Right atrium auricular region (tissue), 2 donors: ENCODE data around the gene CDH8. TPM values are rescaled to one million over a fixed set of nuclear protein-coding genes. Genes with fewer than 3 reads are reported as not detected.

ENCODE experiments used
- DNase-seq: peaks from one replicate; pipeline ENCODE4 v3.0.0-alpha.2; 2019; ENCODE audit warnings: low spot score
- H3K27ac ChIP-seq, 2 donors: fragments of 200-600 bp; sonication (generic); 1 replicate in 1 of 2; 2 replicates in 1 of 2; pipeline ENCODE4 v1.5.1; 2016 to 2019
- H3K27me3 ChIP-seq, 2 donors: fragments of 200-600 bp; sonication (generic); one replicate each; pipeline versions ENCODE4 v1.5.1 to v1.6.0; 2017 to 2019
- H3K36me3 ChIP-seq: fragments of 200-600 bp; sonication (generic); one replicate; pipeline ENCODE4 v1.5.1; 2016
- H3K4me1 ChIP-seq, 2 donors: fragments of 200-600 bp; sonication (generic); one replicate each; pipeline versions ENCODE4 v1.5.1 to v1.6.0; 2017 to 2019
- H3K4me3 ChIP-seq, 2 donors: fragments of 200-600 bp; sonication (generic); 1 replicate in 1 of 2; 2 replicates in 1 of 2; pipeline ENCODE4 v1.5.1; 2017 to 2019; ENCODE audit warnings: mild to moderate bottlenecking in 1 of 2, moderate library complexity in 1 of 2
- H3K9me3 ChIP-seq, 2 donors: fragments of 200-600 bp; sonication (generic); one replicate each; pipeline ENCODE4 v1.5.1; 2019
- CTCF ChIP-seq, 2 donors: fragments of 200-600 bp; sonication (generic); IDR thresholded peaks; one replicate each; pipeline ENCODE4 v1.5.1; 2019; ENCODE audit warnings: antibody characterized with exemption in 2 of 2
- total RNA-seq, 2 donors: library from RNA; depleted of rRNA; stranded (reverse); fragments of >200 nt; gene quantifications; one replicate each; pipeline ENCODE4 v1.1.0, GENCODE V29; 2016

The CDH8 gene
- total RNA-seq, 2 donors from 2014 or later, result not detected

GRCh38 chr16:61891460-61891859 lies 144.8 kb downstream of the CDH8 start:
- H3K36me3 ChIP-seq, result no peaks in the 10 kb centered on the region
- H3K27me3 ChIP-seq, result no peaks in the 10 kb centered on the region
- H3K4me3 ChIP-seq, result no peak overlapping the region
- no peaks in the 10 kb centered on the region for H3K4me1 ChIP-seq
- no peaks in the 10 kb centered on the region for H3K9me3 ChIP-seq
- no peak overlapping the region for H3K27ac ChIP-seq
- TF ChIP-seq CTCF (IDR thresholded peaks at IDR 0.05), result no peak
- DNase-seq, result no peak

DNA sequence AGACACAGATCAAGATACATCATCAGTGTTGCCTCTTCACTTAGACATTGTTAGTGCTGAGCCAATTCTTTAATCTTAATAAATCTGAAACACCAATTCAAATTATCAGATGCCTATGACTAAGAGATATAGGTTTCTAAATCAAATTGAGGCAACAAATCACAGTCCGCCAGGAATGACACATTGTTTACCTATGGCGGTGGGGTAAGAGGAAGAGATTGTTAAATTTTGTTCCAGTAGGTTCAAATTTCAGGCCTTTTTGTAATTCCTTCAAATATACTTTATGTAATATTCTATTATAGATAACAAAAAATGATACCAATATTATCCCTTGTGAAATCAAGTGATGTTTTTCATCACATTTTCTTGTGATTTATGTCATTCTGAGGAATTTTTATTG lies 145.9 kb downstream of the CDH8 start:
- Histone ChIP-seq H3K9me3 (no peaks in the 10 kb centered on the region), H3K27ac (no peak overlapping the region), H3K36me3 (no peaks in the 10 kb centered on the region), H3K4me1 (no peaks in the 10 kb centered on the region), H3K4me3 (no peak overlapping the region), H3K27me3 (no peaks in the 10 kb centered on the region)
- no peak for DNase-seq
- no peak for TF ChIP-seq CTCF (IDR thresholded peaks at IDR 0.05)

DNA sequence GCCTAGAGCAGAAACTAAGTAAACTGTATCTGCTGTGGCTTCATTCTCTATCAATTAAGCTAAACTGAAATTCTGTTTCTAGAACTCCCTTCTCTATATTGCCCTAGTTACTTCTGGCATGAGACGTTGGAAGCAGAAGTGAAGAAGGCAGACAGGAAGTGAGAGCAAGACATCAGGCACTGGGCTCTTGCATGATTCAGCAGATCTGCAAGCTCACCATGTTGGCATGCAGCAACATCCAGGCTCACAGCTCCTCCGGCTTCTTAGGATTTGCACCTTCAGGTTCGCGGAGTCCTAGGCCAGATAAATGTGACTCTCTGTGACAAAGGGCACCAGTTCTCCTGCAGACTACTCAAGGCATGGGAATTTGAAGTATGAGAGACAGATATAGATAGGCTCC lies 148.3 kb downstream of the CDH8 start:
- Histone ChIP-seq H3K4me3 (no peak overlapping the region), H3K27ac (no peak overlapping the region), H3K36me3 (no peaks in the 10 kb centered on the region), H3K4me1 (no peaks in the 10 kb centered on the region), H3K27me3 (no peaks in the 10 kb centered on the region), H3K9me3 (no peaks in the 10 kb centered on the region)
- no peak for TF ChIP-seq CTCF (IDR thresholded peaks at IDR 0.05)
- no peak for DNase-seq

DNA sequence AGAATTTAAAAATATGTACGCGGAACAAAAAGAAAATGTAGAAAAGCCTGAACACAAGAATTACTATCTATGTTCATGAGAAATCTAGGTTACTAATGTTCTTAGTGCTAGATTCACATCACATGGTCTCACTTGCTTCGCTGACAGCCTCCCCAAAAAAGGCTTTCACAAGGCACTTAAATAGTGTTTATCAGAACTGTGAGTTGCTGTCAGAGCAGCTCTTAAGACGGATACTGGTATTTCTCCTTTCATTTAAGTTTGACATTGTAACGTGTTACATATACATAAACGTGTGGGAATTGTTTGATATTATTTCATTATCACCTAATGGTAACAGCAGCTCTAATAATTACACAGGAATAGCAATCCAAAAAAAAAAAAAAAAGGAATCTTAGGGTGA lies 150.9 kb downstream of the CDH8 start:
- DNase-seq, result no peak
- H3K4me1 ChIP-seq, result no peaks in the 10 kb centered on the region
- no peaks in the 10 kb centered on the region for H3K27me3 ChIP-seq
- H3K4me3 ChIP-seq, result no peak overlapping the region
- no peak overlapping the region for H3K27ac ChIP-seq
- TF ChIP-seq CTCF (IDR thresholded peaks at IDR 0.05), result no peak
- no peaks in the 10 kb centered on the region for H3K36me3 ChIP-seq
- no peaks in the 10 kb centered on the region for H3K9me3 ChIP-seq

GRCh38 chr16:61879306-61879705 lies 156.9 kb downstream of the CDH8 start:
- no peak for DNase-seq
- Histone ChIP-seq H3K27me3 (no peaks in the 10 kb centered on the region), H3K27ac (no peak overlapping the region), H3K4me1 (no peaks in the 10 kb centered on the region), H3K9me3 (no peaks in the 10 kb centered on the region), H3K4me3 (no peak overlapping the region), H3K36me3 (no peaks in the 10 kb centered on the region)
- TF ChIP-seq CTCF (IDR thresholded peaks at IDR 0.05), result no peak

GRCh38 chr16:61877436-61877835 lies 158.8 kb downstream of the CDH8 start:
- no peak for TF ChIP-seq CTCF (IDR thresholded peaks at IDR 0.05)

More at GRCh38 chr16:61877436-61877835, 158.8 kb downstream of the CDH8 start:
- no peaks in the 10 kb centered on the region for H3K36me3 ChIP-seq
- H3K4me1 ChIP-seq, result no peaks in the 10 kb centered on the region
- no peak overlapping the region for H3K4me3 ChIP-seq
- DNase-seq, result no peak
- H3K9me3 ChIP-seq, result no peaks in the 10 kb centered on the region
- no peak overlapping the region for H3K27ac ChIP-seq
- H3K27me3 ChIP-seq, result no peaks in the 10 kb centered on the region
